Mucosa of gallbladder (tissue), 1 donor: ENCODE results near the gene CIT. TPM values are rescaled to one million over a fixed set of nuclear protein-coding genes. Genes with fewer than 3 reads are reported as not detected.

Source experiments
- DNase-seq: peaks from one replicate; pipeline ENCODE4 v3.0.0-alpha.2; 2020; ENCODE audit warnings: low spot score
- total RNA-seq: library from RNA; stranded (reverse); gene quantifications from one replicate; pipeline ENCODE4 v1.2.1, GENCODE V29; 2021
- donor health status: DM: no; HTN: no; CAD: no.

The CIT gene
- total RNA-seq, 1 donor from 2014 or later = 4.4 TPM

GRCh38 chr12:119803381-119803791, 73.7 kb downstream of the CIT start:
- peak; percentile 12 for DNase-seq

- peak; percentile 19 for DNase-seq
Observed at GRCh38 chr12:119802472-119802871, 74.6 kb downstream of the CIT start.

- no peak for DNase-seq
Observed at GRCh38 chr12:119797090-119797489, 80.0 kb downstream of the CIT start.

GRCh38 chr12:119796292-119796691, 80.8 kb downstream of the CIT start:
- DNase-seq = no peak

- DNase-seq = no peak
Observed at GRCh38 chr12:119791453-119791852, 85.7 kb downstream of the CIT start.

- DNase-seq = no peak
Observed at GRCh38 chr12:119788786-119789185, 88.3 kb downstream of the CIT start.

GRCh38 chr12:119786539-119786938, 90.6 kb downstream of the CIT start:
- no peak for DNase-seq

- DNase-seq = no peak
Observed at GRCh38 chr12:119784673-119785072, 92.4 kb downstream of the CIT start.

GRCh38 chr12:119783787-119784186, 93.3 kb downstream of the CIT start:
- DNase-seq = no peak

GRCh38 chr12:119781804-119782203, 95.3 kb downstream of the CIT start:
- DNase-seq = no peak

GRCh38 chr12:119780786-119781434, 96.2 kb downstream of the CIT start:
- DNase-seq = peak; percentile 41

GRCh38 chr12:119775246-119775895, 101.7 kb downstream of the CIT start:
- no peak for DNase-seq

- DNase-seq = no peak
Observed at GRCh38 chr12:119772431-119772830, 104.7 kb downstream of the CIT start.

- DNase-seq = no peak
Observed at GRCh38 chr12:119770146-119770545, 107.0 kb downstream of the CIT start.

GRCh38 chr12:119762619-119763018, 114.5 kb downstream of the CIT start:
- DNase-seq = no peak

GRCh38 chr12:119758722-119759121, 118.4 kb downstream of the CIT start:
- DNase-seq = no peak

- DNase-seq = no peak
Observed at GRCh38 chr12:119758234-119758633, 118.9 kb downstream of the CIT start.

GRCh38 chr12:119751961-119752360, 125.2 kb downstream of the CIT start:
- DNase-seq = no peak

GRCh38 chr12:119749666-119750065, 127.5 kb downstream of the CIT start:
- DNase-seq = no peak

GRCh38 chr12:119748497-119748896, 128.6 kb downstream of the CIT start:
- DNase-seq = no peak

- DNase-seq = no peak
Observed at GRCh38 chr12:119746169-119746568, 131.0 kb downstream of the CIT start.

GRCh38 chr12:119744900-119745606, 132.1 kb downstream of the CIT start:
- DNase-seq = no peak

- DNase-seq = no peak
Observed at GRCh38 chr12:119742700-119743099, 134.4 kb downstream of the CIT start.
